Fibroblast of pulmonary artery (primary cell): ENCODE measurements around the gene NBEAL1.

Experiments
- DNase-seq: peaks from one replicate; pipeline ENCODE4 v3.0.0-alpha.2; 2010; ENCODE audit warnings: low read depth
- H3K4me3 ChIP-seq: replicated peaks from 2 replicates; pipeline ENCODE4 v1.5.1; 2011; ENCODE audit warnings: low read depth, mild to moderate bottlenecking, control low read depth, low read length, moderate library complexity
- TF ChIP-seq, protein P1 (sequence below): IDR thresholded peaks from 2 replicates; pipeline ENCODE4 v1.5.1; 2011; ENCODE audit warnings: mild to moderate bottlenecking, control low read depth, low read length, inconsistent platforms; ENCODE audit errors: missing control alignments

Gene NBEAL1

DNA sequence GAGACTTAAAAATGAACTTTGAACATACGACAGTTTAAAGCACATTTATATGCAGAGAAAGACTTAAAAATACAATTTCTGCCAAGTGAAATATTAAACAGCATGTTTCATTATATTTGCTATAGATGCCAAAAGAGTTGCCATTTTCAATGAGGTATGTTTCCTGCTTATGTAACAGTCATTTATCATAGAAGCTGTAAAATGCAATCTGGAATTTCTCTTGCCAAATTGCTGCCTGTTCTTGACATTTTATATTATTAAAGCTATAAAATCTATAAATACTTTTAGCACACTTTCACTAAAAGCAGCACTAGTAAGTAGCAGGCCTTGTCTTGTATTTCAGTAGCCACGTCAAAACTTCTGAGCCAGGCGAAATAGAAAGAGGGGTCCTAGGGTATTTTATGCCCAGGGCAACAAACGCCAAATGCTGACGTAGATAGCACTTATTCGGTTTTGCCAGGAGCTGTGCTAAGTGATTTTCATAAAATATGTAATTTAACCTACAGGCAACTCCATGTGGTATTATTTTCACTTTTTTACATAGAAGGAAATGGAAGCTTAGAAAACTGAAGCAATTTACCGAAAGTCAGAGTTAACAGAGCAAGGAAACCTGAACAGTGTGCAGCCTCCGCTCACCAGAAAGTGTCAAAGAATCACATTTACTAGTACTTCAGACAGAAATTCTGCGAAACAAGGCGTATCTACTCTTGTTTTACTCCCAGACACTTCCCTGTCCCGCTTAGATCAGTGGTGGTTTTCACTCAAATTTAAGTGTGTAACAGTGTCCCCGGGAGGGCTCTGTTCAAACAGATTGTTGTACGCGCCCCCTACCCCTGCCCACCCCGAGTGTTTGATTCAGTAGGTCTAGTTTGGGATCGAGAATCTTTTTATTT is 222.9 kb downstream of the NBEAL1 start:
- peak overlapping the region; percentile 79 for H3K4me3 ChIP-seq
- TF ChIP-seq, protein P1, sequence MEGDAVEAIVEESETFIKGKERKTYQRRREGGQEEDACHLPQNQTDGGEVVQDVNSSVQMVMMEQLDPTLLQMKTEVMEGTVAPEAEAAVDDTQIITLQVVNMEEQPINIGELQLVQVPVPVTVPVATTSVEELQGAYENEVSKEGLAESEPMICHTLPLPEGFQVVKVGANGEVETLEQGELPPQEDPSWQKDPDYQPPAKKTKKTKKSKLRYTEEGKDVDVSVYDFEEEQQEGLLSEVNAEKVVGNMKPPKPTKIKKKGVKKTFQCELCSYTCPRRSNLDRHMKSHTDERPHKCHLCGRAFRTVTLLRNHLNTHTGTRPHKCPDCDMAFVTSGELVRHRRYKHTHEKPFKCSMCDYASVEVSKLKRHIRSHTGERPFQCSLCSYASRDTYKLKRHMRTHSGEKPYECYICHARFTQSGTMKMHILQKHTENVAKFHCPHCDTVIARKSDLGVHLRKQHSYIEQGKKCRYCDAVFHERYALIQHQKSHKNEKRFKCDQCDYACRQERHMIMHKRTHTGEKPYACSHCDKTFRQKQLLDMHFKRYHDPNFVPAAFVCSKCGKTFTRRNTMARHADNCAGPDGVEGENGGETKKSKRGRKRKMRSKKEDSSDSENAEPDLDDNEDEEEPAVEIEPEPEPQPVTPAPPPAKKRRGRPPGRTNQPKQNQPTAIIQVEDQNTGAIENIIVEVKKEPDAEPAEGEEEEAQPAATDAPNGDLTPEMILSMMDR: no peak

DNA sequence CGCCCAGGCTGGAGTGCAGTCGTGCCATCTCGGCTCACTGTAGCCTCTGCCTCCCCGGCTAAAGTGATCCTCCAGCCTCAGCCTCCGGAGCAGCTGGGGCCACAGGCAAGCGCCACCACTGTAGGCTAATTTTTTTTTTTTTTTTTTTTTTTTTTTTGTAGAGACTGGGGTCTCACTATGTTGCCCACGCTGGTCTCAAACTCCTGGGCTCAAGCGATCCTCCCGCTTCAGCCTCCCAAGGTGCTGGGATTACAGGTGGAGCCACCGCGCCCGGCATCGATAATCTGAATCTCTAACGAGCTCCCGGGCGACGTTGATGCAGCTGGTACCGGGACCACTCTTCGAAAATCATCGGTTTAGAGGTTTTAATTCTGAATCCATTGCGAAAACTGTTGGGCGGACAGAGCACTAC is 223.6 kb downstream of the NBEAL1 start:
- peak overlapping the region; percentile 79 for H3K4me3 ChIP-seq
- TF ChIP-seq, protein P1: no peak
- no peak for DNase-seq

More for the DNA sequence above, 222.9 kb downstream of the NBEAL1 start:
- no peak for DNase-seq

DNA sequence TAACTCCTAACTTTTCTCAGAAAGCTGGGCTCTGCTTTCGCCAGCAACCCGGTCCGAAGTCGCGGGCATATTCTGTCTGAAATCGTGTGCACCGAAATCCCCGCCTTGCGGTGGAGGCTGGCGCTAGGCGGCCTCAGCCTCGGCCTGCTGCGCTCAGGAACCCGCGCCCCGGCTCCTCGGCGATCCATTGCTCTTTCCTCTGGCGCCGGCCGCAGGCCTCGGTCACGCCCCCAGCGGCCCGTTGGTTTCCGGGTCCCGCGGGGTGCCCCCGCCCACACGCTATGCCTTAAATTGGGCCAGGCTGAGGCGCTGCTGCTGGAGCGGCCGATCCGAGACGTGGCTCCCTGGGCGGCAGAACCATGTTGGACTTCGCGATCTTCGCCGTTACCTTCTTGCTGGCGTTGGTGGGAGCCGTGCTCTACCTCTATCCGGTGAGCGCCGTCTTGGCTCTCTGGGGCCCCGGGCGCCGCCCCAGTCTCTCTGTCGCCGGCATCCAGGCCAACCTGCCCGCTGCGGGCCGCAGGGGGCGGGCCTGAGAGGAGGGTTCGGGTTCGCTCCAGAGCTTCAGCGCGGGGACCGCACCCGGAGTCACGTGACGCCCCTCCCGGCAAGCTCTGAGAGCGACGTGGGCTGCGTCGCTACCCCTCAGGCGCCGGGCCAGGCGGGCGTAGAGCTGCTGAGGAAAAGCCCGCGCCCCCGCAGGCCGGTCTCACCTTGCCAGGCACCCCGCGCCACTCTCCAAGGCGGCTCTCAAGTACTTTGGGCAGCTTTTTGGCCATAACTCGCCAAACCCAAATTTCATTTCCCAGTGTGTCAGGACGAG is 224.2 kb downstream of the NBEAL1 start, which contains the start of gene CYP20A1:
Gene CYP20A1 (plus strand): TSS at position 315 of the 823 bp plus-strand sequence. CDS start 45 bp downstream, at position 360.
- peak; percentile 97 for DNase-seq
- TF ChIP-seq, protein P1: peak; percentile 39
- H3K4me3 ChIP-seq: peak within 1 kb of the TSS; percentile 79

DNA sequence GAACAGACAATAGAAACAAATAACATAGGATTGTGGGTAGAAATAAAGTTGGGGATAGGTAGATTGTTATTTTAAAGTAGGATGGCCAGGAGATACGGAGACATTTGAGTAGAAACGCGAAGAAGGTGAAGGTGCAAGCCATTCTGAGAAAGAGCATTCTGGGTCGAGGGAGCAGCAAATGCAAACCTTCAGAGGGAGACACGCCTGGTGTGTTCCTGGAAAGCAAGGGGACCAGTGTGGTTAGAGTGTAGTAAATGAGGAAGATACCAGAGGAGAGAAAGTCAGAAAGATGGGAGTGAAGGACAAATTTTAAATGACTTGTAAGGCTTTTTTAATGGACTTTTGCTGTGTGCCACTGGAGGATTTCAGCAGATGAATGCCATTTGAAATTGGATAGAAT is 225.8 kb downstream of the NBEAL1 start:
- TF ChIP-seq, protein P1: no peak
- peak overlapping the region; percentile 79 for H3K4me3 ChIP-seq
- DNase-seq: no peak

DNA sequence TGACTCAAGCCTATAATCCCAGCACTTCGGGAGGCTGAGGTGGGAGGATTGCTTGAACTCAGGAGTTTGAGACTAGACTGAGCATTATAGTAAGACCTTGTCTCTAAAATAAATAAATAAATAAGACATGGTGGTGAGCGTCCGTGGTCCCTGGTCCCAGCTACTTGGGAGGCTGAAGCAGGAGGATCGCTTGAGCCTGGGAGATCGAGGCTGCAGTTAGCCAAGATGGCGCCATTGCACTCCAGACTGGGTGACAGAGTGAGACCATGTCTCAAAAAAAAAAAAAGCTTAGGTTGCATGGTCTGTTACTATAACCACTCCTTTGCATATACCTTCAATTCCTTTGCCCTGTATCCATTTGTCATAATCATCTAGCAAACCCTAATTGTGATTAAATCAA is 227.8 kb downstream of the NBEAL1 start:
- DNase-seq: no peak
- TF ChIP-seq, protein P1: no peak
- no peak overlapping the region for H3K4me3 ChIP-seq

DNA sequence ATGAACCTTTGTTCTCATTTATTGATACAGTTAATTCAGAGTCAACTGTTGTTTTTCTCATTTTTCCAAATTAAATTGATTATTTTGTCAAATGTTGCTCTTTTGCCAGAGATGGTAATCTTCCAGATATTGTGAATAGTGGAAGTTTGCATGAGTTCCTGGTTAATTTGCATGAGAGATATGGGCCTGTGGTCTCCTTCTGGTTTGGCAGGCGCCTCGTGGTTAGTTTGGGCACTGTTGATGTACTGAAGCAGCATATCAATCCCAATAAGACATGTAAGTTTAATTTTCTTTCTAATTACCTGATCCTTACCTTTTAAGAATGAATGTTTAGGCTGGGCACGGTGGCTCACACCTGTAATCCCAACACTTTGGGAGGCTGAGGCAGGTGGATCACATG is 232.0 kb downstream of the NBEAL1 start:
- H3K4me3 ChIP-seq: no peak overlapping the region
- TF ChIP-seq, protein P1: no peak
- DNase-seq: no peak
